HG03097 (cell line): ENCODE data around the gene CYP2D6.
"Not testable (repeated sequence)": the region's sequence is repeated elsewhere in the genome, so short reads cannot be mapped to it uniquely, and the experiment has no call there.

Experiments used
- ATAC-seq: cut with Tn5 transposase; IDR thresholded peaks from one replicate; pipeline ENCODE4 v1.9.1; 2021; ENCODE audit not compliant: unreplicated experiment, low FRiP score

The CYP2D6 gene

DNA sequence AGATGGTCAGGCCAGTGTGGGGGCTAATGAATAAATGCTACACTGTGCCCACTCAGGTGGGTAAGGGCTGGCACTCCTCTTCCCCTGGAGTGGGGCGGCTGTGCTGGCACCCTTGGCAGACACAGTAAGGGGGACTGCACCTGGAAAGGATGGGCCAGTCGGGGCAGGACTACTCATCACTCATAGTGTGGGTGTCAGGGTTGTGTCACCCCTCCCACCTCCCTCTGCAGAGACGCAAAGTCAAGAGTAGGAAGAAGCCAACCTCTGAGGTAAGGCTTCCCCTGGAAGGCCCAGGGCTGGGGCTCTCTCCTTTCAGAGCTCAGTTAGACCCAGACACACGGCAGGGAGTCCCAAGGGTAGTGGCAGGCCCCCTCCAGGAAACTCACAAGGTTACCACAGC lies 5.1 kb upstream of the CYP2D6 start:
- not testable (repeated sequence) for ATAC-seq

DNA sequence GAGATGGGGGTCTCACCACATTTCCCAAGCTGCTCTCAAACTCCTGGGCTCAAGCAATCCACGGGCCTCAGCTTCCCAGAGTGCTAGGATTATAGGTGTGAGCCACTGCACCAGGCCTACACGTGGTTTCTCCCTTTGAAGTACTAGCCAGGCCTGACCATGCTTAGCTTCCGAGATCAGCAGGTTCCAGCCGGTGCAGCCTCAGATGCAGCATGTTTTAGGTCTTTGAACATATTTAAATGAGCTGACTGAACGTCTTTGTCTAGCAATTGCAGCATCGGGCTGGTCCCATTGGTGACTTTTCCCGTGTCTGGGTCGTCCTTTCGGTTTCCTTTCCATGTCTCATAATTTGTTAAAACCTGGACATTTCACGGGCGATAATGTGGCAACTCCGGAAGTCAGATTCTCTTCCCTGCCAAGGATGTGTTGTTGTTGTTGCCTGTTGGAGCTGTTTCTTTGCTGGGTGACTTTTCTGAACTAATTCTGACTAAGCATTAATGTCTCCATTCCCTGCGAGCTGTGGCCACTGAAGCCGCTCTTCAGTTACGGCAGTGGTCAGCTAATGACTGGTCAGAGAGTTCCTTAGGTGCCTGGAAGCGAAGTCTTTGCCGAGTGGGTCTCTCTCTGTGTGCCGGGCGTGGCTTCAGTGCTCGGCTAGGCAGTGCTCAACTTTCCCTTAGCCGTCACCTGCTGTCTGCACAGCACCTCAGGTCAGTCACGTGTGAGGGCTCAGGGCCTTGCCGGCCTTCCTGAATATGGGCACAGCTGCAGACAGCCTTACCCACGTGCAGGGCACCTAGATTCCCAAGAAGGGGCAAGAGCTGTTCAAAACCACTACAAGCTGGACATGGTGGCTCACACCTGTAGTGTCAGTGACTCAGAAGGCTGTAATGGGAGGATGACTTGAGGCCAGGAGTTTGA lies 3.8 kb upstream of the CYP2D6 start:
- no peak for ATAC-seq

DNA sequence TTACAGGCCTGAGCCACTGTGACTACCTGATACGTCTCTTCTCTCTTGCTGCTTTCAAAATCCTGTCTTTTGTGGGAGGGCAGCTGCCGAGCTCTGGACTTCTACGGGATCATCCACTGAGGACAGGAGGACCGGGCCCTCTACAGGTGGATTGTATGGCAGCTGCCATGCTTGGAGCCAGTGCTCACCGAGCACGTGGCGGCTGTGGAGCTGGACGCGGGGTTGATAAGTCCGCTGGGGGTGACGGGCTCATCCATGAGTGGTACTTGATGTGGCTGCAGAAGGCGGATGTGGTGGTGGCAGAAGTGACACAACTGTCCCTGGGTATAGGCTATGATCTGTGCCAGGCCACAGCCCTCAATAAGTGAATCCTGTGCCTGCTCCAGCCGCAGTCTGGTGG lies 1.8 kb upstream of the CYP2D6 start:
- ATAC-seq: no peak

DNA sequence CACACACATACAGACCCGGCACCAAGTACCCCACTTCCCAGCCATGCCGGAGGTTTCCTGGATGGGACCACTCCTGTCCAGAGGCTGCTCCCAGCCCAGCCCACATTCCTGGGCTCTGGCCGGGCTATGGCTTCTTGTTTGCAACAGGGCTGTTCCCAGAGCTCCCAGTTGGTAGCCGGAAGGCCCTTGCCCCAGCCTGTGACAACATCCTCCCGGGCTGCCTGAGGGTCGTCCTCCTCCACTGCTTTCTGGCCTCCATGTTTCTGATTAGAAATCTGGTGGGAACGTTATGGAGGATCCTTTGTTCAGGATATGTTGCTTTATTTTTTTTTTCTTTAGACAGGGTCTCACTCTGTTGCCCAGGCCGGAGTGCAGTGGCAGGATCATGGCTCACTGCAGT lies 952 bp upstream of the CYP2D6 start:
- no peak for ATAC-seq

DNA sequence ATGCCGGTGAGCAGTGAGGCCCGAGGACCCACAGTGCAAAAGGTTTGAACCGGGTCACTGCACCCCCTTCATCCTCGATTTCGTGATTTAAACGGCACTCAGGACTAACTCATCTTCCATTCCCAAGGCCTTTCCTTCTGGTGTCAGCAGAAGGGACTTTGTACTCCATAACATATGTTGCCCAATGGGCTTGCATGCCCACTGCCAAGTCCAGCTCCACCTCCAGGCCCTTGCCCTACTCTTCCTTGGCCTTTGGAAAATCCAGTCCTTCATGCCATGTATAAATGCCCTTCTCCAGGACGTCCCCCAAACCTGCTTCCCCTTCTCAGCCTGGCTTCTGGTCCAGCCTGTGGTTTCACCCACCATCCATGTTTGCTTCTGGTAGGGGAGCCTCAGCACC lies 428 bp downstream of the CYP2D6 start:
- ATAC-seq: not testable (repeated sequence)

DNA sequence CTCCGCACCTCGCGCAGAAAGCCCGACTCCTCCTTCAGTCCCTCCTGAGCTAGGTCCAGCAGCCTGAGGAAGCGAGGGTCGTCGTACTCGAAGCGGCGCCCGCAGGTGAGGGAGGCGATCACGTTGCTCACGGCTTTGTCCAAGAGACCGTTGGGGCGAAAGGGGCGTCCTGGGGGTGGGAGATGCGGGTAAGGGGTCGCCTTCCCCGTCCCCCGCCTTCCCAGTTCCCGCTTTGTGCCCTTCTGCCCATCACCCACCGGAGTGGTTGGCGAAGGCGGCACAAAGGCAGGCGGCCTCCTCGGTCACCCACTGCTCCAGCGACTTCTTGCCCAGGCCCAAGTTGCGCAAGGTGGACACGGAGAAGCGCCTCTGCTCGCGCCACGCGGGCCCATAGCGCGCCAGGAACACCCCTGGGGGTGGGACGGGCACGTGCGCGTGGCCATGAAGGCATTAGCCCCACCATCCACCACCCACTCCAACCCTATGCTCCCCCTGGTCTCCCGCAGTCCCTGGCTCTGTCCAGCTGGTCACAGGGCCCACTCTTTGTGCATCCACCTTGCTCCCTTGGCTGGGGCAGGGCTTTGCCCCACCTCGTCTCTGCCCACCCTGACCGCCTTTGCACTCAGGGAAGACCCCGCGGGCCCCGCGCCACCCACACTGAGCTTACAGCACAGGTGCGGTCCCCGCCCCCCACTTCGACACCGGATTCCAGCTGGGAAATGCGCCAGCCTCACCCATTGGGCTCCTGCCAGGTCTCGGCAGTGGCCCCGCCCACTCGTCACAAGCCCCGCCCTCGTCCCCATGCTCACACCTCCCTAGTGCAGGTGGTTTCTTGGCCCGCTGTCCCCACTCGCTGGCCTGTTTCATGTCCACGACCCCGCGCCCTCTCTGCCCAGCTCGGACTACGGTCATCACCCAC lies 1.6 kb downstream of the CYP2D6 start:
- ATAC-seq: not testable (repeated sequence)

DNA sequence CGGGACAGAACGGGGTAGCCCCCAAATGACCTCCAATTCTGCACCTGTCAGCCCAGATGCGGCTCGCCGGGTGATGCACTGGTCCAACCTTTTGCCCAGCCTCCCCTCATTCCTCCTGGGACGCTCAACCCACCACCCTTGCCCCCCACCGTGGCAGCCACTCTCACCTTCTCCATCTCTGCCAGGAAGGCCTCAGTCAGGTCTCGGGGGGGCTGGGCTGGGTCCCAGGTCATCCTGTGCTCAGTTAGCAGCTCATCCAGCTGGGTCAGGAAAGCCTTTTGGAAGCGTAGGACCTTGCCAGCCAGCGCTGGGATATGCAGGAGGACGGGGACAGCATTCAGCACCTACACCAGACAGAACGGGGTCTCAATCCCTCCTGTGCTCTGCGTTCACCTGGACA lies 2.6 kb downstream of the CYP2D6 start:
- not testable (repeated sequence) for ATAC-seq

DNA sequence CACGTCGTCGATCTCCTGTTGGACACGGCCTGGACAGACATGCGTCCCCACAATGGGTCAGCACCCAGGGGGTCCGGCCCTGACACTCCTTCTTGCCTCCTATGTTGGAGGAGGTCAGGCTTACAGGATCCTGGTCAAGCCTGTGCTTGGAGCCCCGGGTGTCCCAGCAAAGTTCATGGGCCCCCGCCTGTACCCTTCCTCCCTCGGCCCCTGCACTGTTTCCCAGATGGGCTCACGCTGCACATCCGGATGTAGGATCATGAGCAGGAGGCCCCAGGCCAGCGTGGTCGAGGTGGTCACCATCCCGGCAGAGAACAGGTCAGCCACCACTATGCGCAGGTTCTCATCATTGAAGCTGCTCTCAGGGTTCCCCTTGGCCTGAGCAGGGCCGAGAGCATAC lies 3.0 kb downstream of the CYP2D6 start:
- ATAC-seq: no peak

DNA sequence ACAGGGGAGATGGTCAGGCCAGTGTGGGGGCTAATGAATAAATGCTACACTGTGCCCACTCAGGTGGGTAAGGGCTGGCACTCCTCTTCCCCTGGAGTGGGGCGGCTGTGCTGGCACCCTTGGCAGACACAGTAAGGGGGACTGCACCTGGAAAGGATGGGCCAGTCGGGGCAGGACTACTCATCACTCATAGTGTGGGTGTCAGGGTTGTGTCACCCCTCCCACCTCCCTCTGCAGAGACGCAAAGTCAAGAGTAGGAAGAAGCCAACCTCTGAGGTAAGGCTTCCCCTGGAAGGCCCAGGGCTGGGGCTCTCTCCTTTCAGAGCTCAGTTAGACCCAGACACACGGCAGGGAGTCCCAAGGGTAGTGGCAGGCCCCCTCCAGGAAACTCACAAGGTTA lies 7.1 kb downstream of the CYP2D6 start:
- not testable (repeated sequence) for ATAC-seq

DNA sequence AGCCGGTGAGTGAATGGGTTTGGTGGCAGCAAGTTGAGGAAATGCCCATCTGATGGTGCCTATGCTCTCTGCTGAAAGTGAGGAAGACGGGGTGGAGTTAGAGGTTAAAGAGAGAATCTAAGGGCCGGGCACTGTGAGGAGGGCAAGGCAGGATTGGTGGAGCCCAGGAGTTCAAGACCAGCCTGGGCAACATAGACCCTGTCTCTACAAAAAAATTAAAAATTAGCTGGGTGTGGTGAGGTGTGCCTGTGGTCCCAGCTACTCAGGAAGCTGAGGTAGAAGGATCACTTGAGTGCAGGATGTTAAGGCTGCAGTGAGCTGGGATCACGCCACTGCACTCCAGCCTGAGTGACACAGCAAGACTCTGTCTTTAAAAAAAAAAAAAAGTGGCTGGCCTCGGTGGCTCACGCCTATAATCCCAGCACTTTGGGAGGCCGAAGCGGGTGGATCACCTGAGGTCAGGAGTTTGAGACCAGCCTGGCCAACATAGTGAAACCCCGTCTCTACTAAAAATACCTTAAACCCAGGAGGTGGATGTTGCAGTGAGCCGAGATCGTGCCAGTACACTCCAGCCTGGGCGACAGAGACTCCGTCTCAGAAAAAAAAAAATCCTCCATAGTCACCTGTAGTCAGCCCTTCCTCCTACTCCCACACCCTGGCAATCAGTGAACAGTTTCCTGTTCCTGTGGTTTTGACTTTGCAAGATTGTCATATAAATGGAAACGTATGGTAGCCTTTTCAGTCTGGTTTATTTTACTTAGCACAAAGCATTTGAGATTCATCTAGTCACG lies 10.2 kb downstream of the CYP2D6 start:
- not testable (repeated sequence) for ATAC-seq

DNA sequence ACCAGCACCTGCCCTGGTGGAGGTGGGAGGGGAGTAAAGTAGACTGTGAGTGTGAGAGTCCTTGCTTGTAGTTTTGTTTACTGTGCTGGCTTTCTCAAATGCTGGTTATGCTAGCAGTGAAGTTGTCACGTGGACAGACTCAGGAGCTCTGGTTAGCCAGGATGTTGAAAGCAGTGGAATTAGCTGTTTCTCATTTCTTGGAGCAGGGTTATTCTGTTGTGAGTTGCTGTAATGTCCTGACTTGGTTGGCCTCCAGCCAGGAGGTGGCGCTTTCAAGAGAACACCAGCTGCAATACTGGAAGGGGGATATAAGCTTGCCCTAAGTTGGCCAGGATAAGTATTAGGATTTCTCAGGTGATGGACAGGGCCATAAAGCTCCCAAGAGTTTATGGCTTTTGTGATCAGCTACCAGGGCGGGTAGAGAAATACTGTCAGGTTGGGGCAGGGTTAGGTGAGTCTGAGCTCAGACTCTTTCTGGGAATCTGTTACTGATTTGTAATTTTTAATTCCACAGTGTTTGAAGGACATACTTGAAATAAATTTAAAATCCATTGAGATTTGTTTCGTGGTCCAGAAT lies 13.7 kb downstream of the CYP2D6 start:
- ATAC-seq: no peak

DNA sequence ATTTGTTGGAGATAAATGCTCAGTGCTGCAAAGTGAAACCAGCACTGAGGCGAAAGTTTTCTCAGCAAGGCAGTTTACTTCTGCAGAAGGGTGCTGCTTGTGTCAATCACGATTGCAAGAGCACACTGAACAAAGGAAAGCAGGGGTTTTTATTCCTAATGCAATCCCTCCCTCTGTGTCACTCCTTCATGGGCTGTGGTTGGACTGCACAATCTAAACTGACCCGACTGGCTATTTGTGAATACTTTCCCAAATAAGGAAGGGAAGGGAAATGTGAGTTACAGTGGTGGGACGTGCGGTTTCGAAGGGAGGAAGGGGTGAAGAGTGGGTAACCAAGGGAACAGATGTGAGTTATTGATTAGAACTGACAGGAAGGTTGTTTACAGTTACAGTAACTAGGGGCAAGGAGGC lies 15.2 kb downstream of the CYP2D6 start:
- not testable (repeated sequence) for ATAC-seq

DNA sequence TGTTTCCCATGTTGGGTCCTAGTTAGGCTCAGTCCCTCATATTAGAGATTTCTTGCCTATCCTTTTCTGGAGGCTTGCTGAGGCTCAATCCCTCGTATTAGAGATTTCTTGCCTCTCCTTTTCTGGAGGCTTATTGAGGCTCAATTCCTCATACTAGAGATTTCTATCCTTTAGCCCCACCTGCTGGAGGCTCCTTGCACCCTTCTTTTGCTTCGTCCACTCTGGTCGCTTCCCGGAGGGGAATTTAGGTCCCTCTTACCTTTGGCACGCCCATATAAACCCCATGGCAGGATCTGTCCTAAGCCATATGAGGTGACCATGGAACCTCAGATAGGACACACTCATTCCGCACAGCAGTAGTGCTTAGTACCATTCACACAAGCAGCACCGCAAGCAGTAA lies 15.9 kb downstream of the CYP2D6 start:
- ATAC-seq: no peak

DNA sequence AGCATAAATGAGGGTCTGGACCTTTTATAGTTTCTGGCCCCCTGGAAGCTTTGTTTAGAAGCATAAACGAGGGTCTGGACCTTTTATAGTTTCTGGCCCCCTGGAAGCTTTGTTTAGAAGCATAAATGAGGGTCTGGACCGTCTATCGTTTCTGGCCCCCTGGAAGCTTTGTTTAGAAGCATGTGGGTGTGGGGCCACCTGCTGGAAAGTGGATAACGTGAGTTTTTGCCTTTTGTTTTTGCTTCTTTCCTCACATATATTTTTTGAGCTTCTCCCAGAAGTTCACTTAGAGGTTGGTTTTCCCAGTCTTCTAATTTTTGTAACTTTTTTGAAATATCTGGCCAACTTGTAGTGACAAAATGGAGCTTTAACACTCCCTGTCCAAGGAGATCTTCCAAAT lies 17.8 kb downstream of the CYP2D6 start:
- ATAC-seq: not testable (repeated sequence)

DNA sequence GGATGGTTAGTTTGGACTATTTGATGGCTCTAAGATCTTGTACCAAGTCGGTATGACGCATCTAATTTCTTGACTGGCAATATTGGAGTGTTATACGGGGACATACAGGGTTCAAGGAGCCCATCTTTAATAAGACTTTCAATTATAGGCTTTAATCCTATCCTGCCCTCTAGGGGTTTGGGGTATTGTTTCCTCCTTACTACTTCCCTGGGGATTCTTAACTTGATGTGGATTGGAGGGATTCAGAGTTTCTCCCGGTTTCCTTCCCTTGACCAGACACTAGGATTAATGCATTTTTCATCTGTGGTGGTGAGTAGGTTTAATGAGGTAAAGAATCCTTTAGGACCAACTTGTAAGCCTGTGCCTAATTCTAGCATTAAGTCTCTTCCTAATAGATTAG lies 18.8 kb downstream of the CYP2D6 start:
- ATAC-seq: no peak

DNA sequence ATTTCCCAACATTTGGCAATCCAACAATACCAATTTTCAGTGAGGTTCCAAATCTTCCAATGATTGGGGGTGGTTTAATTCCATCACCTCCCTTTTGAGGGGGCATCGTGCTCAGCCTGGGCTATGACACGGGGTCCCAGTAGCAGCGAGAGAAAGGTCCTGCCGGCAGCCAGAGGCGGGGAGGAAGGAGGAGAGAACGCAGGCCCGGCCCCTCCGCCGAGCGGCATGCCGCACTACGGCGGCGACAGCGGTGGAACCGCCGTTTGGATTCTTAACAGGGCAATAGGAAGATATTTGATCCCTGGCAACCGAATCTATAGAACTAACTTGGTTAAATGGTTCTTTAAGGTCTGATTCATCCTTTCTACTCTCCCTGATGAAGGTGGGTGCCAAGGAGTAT lies 21.8 kb downstream of the CYP2D6 start:
- no peak for ATAC-seq

DNA sequence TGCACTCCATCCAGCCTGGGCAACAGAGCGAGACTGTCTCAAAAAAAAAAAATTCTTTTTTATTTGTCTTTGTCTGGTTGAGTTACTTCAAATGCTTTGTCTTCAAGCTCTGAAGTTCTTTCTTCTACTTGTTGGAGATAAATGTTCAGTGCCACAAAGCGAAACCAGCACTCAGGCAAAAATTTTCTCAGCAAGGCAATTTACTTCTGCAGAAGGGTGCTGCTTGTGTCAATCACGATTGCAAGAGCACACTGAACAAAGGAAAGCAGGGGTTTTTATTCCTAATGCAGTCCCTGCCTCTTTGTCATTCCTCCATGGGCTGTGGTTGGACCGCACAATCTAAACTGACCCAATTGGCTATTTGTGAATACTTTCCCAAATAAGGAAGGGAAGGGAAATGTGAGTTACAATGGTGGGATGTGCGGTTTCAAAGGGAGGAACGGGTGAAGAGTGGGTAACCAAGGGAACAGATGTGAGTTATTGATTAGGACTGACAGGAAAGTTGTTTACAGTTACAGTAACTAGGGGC lies 26.2 kb downstream of the CYP2D6 start:
- ATAC-seq: not testable (repeated sequence)

DNA sequence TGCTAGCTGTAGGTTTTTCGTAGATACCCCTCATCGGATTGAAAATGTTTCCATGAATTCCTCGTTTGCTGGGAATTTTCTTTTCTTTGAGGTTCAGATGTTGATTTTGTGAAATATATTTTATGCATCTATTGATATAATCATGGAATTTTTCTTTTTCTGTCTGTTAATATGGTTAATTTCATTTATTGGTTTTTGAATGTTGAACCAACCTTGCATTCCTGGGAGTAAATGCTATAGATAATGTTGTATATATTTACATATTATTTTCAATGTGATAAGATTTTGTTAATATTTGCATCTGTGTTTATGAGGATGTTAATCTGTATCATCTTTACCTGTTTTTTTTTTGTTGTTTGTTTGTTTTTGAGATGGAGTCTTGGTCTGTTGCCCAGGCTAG lies 29.4 kb downstream of the CYP2D6 start:
- no peak for ATAC-seq

DNA sequence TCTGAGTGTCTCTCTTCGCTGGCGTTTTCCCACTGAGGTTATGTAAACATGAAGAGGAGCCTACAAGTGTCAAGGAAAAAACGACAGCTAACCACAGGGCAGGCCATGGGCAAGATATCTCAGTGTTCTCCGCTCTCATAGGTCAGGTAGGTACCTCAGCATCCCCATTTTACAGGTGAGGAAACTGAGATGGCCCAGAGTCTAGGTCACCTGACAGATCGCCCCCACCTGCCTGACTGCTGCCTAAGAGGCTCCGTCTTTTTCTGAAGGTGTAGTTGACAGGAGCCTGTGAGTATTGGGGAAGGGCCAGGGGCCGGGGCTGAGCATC lies 39.2 kb downstream of the CYP2D6 start:
- peak; percentile 1 for ATAC-seq
